ENCODE results near the gene CTNNA3.

DNA sequence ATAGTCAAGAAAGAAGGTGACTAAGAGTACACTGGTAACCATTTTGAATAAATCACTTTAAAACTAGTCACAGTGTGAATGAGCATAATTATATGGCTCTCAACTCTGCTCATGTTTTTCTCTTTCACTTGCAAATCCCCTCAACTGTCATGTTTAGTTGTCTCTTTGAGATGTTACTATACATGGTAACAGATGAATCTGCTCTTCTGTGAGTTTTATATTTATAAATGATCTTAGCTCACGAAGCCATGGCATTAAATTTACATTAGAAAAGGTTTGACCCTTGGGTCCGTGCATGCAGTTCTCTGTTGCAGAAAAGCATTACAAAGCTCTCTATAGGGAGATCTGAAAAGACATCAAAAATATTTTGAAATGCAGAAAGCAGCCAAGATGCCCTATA is 803.1 kb downstream of the CTNNA3 start:
- TF ChIP-seq, protein P1, sequence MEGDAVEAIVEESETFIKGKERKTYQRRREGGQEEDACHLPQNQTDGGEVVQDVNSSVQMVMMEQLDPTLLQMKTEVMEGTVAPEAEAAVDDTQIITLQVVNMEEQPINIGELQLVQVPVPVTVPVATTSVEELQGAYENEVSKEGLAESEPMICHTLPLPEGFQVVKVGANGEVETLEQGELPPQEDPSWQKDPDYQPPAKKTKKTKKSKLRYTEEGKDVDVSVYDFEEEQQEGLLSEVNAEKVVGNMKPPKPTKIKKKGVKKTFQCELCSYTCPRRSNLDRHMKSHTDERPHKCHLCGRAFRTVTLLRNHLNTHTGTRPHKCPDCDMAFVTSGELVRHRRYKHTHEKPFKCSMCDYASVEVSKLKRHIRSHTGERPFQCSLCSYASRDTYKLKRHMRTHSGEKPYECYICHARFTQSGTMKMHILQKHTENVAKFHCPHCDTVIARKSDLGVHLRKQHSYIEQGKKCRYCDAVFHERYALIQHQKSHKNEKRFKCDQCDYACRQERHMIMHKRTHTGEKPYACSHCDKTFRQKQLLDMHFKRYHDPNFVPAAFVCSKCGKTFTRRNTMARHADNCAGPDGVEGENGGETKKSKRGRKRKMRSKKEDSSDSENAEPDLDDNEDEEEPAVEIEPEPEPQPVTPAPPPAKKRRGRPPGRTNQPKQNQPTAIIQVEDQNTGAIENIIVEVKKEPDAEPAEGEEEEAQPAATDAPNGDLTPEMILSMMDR (IDR thresholded peaks at IDR 0.05) = no peak
- TF ChIP-seq POLR2A (IDR thresholded peaks at IDR 0.05) = no peak
